ENCODE measurements around the gene OTUD1.

DNA sequence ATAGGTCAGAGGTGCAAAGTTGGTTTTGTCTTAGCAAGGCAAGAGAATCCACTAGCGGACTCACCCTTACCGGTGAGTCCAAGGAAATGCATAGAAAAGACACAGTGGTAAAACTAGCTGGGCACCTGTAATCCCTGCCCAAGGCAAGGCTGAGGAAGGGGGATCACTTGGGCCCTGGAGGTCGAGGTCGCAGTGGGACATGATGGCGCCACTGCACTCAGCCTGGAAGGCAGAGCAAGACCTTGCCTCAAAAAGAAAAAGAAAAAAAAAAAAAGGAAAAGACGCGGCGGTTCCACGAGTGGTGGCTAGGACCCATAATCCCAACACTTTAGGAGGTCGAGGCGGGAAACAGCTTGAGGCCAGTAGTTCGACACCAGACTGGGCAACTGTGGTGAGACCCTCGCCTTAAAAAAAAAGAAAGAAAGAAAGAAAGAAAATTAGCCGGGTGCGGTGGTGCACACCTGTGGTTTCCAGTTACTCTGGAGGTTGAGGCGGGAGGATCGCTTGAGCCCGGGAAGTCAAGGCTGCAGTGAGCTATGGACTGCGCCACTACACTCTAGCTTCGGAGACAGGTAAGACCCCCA, 820 bp upstream of the OTUD1 start:
- TF ChIP-seq, protein P1, sequence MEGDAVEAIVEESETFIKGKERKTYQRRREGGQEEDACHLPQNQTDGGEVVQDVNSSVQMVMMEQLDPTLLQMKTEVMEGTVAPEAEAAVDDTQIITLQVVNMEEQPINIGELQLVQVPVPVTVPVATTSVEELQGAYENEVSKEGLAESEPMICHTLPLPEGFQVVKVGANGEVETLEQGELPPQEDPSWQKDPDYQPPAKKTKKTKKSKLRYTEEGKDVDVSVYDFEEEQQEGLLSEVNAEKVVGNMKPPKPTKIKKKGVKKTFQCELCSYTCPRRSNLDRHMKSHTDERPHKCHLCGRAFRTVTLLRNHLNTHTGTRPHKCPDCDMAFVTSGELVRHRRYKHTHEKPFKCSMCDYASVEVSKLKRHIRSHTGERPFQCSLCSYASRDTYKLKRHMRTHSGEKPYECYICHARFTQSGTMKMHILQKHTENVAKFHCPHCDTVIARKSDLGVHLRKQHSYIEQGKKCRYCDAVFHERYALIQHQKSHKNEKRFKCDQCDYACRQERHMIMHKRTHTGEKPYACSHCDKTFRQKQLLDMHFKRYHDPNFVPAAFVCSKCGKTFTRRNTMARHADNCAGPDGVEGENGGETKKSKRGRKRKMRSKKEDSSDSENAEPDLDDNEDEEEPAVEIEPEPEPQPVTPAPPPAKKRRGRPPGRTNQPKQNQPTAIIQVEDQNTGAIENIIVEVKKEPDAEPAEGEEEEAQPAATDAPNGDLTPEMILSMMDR (IDR thresholded peaks at IDR 0.05): no peak
- TF ChIP-seq POLR2A (IDR thresholded peaks at IDR 0.05): no peak

Data from uterus (tissue), 2 donors.